Stomach (tissue), 4 donors: ENCODE results near the gene RPL15.
"Not testable (repeated sequence)": the region's sequence is repeated elsewhere in the genome, so short reads cannot be mapped to it uniquely, and the experiment has no call there.

ENCODE experiments used
- CTCF ChIP-seq, 7 experiments: fragments of 450-650 bp in 4 of 7; fragments of 200-600 bp in 3 of 7; sonication (generic) in 3 of 7; IDR thresholded peaks; one replicate each; pipeline ENCODE4 v1.5.1; 2016 to 2019; ENCODE audit warnings: antibody characterized with exemption in 7 of 7, control low read depth in 2 of 7, mild to moderate bottlenecking in 1 of 7
- POLR2A ChIP-seq, 4 donors: fragments of 450-650 bp; IDR thresholded peaks; one replicate each; pipeline ENCODE4 v1.6.1; 2016; ENCODE audit warnings: antibody characterized with exemption in 4 of 4, control low read depth in 2 of 4, mild to moderate bottlenecking in 1 of 4, moderate library complexity in 1 of 4

GRCh38 chr3:23917679-23918303, 859 bp downstream of the RPL15 start:
- not testable (repeated sequence) for TF ChIP-seq CTCF, POLR2A (IDR thresholded peaks at IDR 0.05)
